ENCODE results near the gene SLC28A3. TPM values are rescaled to one million over a fixed set of nuclear protein-coding genes. Genes with fewer than 3 reads are reported as not detected.

The SLC28A3 gene
- total RNA-seq, 2 experiments from 2014 or later = not detected

- ChIA-PET POLR2A (no interaction called here), CTCF (no interaction called here)
- no peaks in the 10 kb centered on the region for H3K27me3 ChIP-seq (ENCODE audit: control insufficient read depth in 1 of 2, insufficient read depth in 2 of 2, low read length in 2 of 2)
- no peaks in the 10 kb centered on the region for H3K4me1 Mint-ChIP-seq (ENCODE audit: low read depth)
- H3K27ac Mint-ChIP-seq = no peak overlapping the region
- no peak overlapping the region for H3K4me3 ChIP-seq (ENCODE audit: low read length)
- no peaks in the 10 kb centered on the region for H3K9me3 ChIP-seq (ENCODE audit: control insufficient read depth in 1 of 2, insufficient read depth in 1 of 2, low read length in 2 of 2)
- H3K36me3 ChIP-seq (ENCODE audit: insufficient read depth, low read length) = no peaks in the 10 kb centered on the region
- H3K36me3 Mint-ChIP-seq (ENCODE audit: low read depth) = no peaks in the 10 kb centered on the region
- intact Hi-C loops (cut with DNase I, micrococcal nuclease) = no loop called here
- no peak overlapping the region for H3K4me3 Mint-ChIP-seq
- H3K27ac ChIP-seq (ENCODE audit: low read depth in 1 of 2, low read length in 2 of 2) = no peak overlapping the region
- DNase-seq (no peak), ATAC-seq (ENCODE audit: poor library complexity) (no peak)
- H3K9me3 Mint-ChIP-seq = no peaks in the 10 kb centered on the region
- no peak for TF ChIP-seq CTCF (IDR thresholded peaks at IDR 0.05)
- peaks cover 3% of the 10 kb centered on the region for H3K27me3 Mint-ChIP-seq
- no peaks in the 10 kb centered on the region for H3K4me1 ChIP-seq (ENCODE audit: insufficient read depth, low read length)
These were observed 112.3 kb downstream of the SLC28A3 start for GRCh38 chr9:84228130-84228720.

- intact Hi-C loops (cut with DNase I, micrococcal nuclease) = no loop called here
- H3K4me3 Mint-ChIP-seq = no peak overlapping the region
These were observed 114.4 kb downstream of the SLC28A3 start for GRCh38 chr9:84226126-84226525.

More at GRCh38 chr9:84226126-84226525, 114.4 kb downstream of the SLC28A3 start:
- H3K36me3 ChIP-seq (ENCODE audit: insufficient read depth, low read length) = no peaks in the 10 kb centered on the region
- H3K4me3 ChIP-seq (ENCODE audit: low read length) = no peak overlapping the region
- H3K27me3 ChIP-seq (ENCODE audit: control insufficient read depth in 1 of 2, insufficient read depth in 2 of 2, low read length in 2 of 2) = no peaks in the 10 kb centered on the region
- TF ChIP-seq CTCF (IDR thresholded peaks at IDR 0.05) = no peak
- no peaks in the 10 kb centered on the region for H3K9me3 ChIP-seq (ENCODE audit: control insufficient read depth in 1 of 2, insufficient read depth in 1 of 2, low read length in 2 of 2)
- Mint-ChIP-seq H3K27ac (no peak overlapping the region), H3K36me3 (ENCODE audit: low read depth) (no peaks in the 10 kb centered on the region), H3K9me3 (peaks cover 3% of the 10 kb centered on the region), H3K27me3 (peaks cover 5% of the 10 kb centered on the region), H3K4me1 (ENCODE audit: low read depth) (no peaks in the 10 kb centered on the region)
- CTCF ChIA-PET = no interaction called here
- no peaks in the 10 kb centered on the region for H3K4me1 ChIP-seq (ENCODE audit: insufficient read depth, low read length)
- no peak for ATAC-seq (ENCODE audit: poor library complexity)
- POLR2A ChIA-PET = interaction anchor here (1.4 kb wide), 1 partner anchor 11 kb away, joined by 3 read pairs; no protein-coding TSS in a partner anchor
- DNase-seq = no peak
- no peak overlapping the region for H3K27ac ChIP-seq (ENCODE audit: low read depth in 1 of 2, low read length in 2 of 2)

All from CD4-positive, alpha-beta T cell (primary cell).